GM21737 (cell line): ENCODE results near the gene USP32.
"Not testable (repeated sequence)": the region's sequence is repeated elsewhere in the genome, so short reads cannot be mapped to it uniquely, and the experiment has no call there.

Source experiments
- ATAC-seq: cut with Tn5 transposase; IDR thresholded peaks from one replicate; pipeline ENCODE4 v1.9.1; 2021; ENCODE audit warnings: mild to moderate bottlenecking, moderate library complexity; ENCODE audit not compliant: unreplicated experiment

Gene USP32

DNA sequence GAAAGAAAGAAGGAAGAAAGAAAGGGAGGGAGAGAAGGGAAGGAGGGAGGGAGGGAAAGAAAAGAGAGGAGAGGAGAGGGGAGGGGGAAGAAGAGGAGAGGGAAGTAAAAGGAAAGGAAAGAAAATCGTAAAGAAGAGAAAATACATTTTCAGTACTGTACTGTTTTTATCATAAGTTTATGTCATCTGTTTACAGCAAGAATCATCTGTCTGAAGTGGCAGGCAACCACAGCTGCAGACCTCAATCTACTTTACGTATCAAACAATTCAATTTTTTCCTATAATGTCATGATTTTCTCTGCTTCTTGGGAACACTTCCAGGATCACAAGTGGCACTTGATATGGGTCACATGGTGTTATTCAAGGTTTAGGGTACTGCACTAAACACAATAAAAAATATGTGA lies 58.3 kb downstream of the USP32 start:
- ATAC-seq, result no peak

DNA sequence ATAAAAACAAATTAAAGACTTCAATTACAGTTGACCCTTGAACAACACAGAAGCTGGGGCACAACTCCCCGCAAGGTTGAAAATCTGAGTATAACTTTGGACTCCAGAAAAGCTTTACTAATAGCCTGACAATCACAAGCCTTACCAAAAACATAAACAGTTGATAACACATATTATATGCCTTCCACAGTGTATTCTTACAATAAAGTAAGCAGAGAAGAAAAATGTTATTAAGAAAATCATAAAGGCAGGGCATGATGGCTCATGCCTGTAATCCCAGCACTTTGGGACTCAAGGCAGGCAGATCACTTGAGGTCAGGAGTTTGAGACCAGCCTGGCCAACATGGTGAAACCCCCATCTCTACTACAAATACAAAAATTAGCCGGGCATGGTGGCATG lies 58.9 kb downstream of the USP32 start:
- ATAC-seq, result not testable (repeated sequence)

DNA sequence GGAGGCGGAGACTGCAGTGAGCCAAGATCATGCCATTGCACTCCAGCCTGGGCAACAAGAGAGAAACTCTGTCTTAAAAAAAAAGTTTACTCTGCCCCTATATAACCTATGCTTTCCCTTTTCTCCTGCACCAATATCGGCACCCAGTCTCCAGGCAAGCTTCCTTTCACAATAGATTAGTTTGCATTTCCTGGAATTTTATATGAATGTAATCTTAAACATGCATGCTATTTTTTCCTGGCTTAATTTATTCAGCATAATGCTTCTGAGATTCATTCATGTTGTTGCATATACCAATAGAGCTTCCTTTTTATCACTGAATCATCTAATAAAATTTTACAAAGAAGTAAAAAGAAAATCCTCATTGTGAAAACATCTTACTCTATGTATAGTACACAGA lies 59.4 kb downstream of the USP32 start:
- ATAC-seq, result no peak

DNA sequence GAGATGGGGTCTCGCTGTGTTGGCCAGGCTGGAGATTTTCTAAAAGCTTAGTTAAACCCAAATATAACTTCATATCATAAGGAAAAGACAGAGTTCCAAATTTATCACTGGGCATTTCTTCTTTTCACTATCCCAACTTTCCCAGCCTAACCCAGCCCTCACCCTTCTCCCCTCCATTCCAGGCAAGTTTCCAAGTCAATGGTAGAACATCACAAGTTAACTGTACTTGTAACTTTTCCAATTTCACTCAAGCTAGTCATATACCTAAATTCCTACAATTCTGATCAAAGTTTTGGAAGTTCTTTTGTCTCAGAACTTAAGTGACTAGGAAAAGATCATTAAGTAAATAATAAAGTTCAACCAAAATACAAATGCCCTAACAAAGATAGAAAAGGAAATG lies 61.2 kb downstream of the USP32 start:
- no peak for ATAC-seq

DNA sequence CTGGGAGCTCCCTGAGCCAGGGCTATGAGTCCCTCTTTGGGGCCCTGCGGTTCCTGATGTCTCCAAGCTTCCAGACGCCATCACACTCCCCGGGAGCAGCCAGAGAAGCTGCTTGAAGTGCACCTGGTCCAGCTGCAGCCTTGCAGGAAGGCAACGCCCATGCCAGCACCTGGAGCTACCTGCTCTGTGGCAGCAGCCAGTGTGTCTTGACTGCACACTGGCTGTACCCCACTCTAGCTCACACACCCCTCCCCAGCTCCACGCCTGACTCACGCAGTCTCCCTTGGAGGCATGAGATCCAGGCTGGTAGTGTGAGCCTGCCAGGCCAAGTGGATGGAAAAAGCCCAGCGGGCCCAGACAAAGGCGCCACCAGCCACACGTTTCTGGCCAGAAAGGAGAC lies 63.3 kb downstream of the USP32 start:
- ATAC-seq, result no peak

DNA sequence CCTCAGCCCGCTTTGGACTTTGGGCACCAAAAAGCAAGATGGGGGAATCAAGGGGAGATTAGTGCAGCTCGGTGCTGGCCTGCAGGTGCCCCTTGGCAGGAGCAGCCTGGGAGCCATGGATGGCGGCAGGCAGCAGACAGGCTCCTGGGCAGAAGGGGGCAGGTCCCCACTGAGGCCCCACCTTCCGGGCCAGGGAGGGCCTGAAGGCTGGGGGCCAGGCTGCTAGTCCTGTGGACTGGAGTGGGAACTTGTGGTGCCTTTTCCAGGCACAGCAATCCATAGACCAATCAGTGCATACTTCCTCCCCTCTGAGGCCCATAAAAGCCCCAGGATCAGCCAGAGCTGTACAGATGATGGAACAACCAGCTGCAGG lies 64.0 kb downstream of the USP32 start:
- no peak for ATAC-seq

DNA sequence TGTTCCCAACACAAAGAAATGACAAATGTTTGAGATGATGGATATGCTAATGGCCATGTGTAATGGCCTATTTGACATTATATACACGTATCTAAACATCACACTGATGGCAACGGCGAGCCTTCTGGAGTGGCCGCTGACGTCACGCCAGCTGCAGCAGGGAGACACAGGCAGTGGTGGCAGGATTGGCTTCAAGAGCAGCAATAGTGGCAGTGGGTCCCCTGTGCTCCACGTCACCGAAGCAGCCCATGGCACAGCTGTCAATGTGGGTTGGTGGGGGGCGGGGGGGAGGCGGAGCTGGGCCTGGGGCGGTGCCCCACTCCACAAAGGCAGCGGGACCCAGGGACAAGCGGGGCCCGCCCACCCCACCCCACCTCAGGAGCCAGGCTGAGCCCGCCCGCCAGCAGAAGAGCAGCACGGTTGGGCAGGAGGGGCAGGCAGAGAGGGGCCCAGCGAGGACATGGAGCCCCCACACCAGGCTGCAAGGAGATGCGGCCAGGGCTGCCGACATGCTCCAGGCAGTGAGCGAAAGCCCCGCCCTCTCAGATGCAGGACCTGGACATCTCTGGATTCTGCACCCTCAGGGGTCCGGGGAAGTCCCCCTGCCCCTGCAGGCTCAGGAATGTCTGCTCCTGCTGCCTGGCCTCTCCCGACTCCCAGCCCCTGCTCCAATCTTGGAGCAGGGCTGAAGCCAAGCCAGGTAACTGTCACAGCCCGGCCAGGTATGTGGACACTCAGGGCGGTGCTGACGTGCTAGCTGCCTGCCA lies 64.6 kb downstream of the USP32 start:
- ATAC-seq, result no peak

DNA sequence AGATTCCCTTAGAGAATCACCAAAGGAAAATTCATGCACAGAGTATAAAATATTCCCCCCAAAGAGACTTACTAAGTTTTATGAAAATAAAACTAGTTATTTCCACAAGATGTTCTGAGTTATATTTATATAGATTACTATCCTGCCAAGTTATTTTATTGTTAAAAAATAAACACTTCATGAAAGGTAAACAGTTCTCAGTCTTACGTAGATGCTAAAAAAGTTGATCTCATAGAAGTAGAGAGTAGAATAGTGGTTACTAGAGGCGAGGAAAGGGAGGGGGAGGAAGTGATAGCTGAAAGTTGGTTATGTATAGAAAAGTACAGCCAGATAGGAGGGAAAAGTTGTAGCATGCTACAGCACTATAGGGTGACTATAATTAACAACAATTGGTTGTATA lies 65.2 kb downstream of the USP32 start:
- no peak for ATAC-seq

DNA sequence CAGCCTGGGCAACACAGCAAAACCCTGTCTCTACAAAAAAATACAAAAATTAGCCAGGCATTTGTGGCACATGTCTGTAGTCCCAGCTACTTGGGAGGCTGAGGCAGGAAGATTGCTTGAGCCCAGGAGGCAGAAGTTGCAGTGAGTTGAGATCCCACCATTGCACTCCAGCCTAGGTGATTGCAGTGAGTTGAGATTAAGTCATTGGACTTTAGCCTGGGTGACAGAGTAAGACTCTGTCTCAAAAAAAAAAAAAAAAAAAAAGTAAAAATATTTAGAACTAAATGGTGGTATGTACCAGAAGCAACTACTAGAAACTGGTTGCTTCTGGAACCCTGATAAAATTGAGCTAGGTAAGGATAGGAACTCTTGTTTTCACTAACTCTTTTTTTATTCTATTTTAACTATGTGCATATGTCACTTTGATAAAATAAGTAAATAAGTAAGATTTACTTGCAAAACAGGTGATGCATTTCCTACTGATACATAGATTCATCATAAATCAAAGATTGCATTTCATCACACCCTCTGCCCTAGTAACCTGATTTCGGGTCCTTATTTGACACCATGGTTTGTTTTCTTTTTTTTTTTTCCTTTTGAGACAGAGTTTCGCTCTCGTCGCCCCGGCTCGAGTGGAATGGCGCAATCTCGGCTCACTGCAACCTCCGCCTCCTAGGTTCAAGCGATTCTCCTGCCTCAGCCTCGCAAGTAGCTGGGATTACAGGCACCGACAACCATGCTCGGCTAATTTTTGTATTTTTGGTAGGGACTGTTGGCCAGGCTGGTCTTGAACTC lies 66.0 kb downstream of the USP32 start:
- no peak for ATAC-seq

DNA sequence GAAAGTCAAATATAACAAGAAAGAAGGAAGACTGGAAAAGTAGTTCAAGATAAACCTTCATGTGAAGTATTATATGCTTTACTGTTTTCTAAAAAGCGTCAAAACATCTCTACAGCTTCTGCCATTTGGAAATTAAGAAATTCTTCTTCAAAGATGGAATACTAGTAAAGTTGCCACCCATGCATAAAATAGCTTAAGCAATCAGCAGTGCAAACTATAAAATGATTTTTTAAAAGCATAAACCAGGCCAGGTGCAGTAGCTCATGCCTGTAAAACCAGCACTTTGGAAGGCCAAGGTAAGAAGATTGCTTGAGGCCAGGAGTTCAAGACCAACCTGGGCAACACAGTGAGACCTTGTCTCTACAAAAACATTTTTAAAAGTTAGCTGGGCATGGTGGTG lies 68.2 kb downstream of the USP32 start:
- ATAC-seq, result no peak

DNA sequence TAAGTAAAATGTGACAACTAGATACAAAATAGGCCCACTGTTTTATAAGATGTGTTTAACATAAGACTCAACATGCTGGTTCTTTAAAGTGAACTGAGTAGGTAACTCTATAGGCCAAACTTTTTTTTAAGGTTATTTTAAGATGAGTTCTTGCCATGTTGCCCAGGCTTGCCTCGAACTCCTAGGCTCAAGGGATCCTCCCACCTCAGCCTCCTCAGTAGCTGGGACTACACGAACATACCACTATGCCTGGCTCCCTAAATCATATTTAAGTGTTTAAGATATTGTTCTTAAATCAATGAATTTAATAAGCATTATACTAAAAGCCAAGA lies 69.9 kb downstream of the USP32 start:
- ATAC-seq, result no peak

DNA sequence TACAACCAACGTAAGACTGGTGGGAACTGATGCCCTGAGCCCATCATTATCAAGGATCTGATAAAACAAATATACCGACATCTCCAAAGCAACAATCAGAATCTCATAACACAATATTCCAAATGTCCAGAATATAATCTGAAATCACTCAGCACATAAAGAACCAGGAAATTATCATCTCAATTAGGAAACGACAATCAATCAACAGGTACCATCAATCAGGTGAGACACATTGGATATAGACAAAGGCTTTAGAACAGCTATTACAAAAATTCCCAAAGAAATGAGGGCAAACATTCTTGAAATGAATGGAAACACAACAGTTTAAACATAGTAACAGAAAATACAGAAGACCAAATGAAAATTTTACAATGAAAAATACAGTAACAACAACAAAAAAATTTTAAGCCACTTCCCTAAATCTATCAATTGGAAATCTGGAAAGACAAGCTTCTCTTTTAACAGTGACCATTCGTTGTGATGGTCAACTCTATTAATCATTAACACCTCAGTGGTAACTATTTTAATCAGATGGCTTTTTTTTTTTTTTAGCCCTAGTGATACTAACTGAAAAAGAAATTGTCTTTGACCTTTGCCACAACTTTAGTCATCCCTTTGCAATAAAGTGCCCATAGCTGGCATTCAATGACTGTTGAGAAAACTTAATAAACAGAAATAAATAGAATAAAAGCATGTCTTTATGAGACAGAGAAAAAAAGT lies 70.4 kb downstream of the USP32 start:
- ATAC-seq, result no peak

DNA sequence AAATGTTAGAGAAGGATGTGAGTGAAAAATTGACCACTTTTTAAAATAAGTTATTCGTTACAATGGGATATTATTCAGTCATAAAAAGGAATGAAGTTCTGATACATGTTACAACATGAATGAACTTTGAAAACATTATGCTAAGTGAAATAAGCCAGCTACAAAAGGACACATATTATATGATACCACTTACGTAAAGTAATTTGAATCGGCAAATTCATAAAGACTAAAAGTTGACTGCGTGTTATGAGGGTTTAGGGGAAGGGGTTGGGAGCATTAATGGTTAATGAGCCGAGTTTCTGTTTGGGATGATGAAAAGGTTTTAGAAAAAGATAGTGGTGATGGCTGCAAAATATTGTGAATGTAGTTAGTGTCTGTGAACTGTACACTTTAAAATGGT lies 73.1 kb downstream of the USP32 start:
- ATAC-seq, result no peak

DNA sequence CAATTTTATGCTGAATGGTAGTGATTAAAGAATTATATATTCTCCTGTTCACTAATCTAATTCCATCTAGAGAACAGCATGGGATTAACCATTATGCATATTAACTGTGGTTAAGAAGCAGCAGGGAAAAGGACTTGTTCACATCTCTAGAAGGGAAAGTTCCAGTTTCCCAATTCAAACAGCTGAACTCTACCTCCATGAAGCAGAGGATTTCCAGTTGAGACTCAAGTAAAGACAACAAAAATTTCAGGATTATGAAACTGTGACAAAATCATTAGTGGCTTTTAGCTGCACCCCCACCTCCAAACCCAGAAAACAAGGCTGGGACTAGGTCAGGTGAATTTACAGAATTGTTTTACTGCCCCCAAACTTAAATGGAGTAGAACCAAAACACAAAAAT lies 73.6 kb downstream of the USP32 start:
- ATAC-seq, result no peak

DNA sequence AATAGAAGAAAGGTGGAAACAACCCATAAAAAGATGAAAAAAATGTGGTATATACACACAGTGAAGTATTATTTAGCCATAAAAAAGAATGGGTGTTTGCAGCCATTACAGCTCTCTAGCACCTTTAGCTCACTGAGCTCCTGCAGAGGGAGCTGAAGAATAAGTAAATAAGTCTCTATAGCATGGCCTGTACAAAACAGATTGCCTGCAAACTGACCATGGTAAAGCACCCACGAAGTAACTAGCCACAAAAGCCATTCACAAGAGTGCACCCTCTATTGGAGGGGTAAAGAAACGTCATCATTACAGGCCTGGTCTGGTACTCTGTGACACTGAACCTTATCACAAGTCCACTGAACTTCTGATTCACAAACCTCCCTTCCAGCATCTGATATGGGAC lies 76.3 kb downstream of the USP32 start:
- ATAC-seq, result no peak

DNA sequence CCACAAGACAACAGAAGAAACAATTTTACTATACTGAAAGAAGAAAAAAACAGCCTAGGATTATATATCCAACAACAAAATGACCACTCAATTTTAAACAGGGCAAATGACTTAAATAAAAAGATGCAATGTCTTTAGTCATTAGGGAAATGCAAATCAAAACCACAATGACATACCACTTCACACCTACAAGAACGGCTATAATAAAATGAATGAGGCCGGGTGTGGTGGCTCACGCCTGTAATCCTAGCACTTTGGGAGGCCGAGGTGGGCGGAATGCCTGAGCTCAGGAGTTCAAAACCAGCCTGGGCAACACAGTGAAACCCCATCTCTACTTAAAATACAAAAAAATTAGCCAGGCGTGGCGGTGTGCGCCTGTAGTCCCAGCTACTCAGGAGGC lies 77.0 kb downstream of the USP32 start:
- not testable (repeated sequence) for ATAC-seq

DNA sequence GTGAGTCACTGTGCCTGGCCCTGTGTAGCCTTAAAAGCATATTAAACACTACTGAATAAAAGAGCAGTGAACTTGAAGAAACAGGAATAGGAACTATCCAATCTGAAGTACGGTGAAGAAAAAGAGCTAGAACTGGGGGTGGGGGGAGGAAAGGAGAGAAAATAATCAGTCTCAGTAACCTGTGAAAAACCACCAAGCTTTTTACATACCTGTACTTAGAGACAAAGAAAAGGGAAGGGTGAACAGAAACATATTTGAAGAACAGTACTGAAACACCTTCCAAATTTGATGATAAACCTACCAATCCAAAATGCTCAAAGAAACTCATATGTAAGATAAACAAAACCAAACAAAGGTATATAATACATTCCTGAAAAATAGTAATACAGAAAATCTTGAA lies 77.5 kb downstream of the USP32 start:
- no peak for ATAC-seq

DNA sequence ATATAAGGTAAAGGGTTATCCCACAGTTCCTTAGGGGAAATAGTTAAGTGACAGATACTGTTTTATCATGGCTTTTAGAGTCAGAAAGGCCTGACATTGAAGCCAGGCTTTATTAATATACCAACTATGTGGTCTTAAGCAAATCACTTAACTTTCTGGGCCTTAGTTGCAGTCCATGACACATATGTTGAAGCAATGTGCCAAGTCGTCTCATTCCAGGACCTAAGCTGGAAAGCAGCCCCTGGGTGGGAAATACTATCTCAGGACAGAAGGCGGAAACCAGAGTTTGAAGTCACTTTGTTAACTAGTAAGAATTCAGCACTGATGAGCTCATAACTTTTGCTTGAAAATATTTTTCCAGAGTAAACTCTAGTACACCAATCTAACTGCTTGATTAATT lies 80.0 kb downstream of the USP32 start:
- ATAC-seq, result no peak

DNA sequence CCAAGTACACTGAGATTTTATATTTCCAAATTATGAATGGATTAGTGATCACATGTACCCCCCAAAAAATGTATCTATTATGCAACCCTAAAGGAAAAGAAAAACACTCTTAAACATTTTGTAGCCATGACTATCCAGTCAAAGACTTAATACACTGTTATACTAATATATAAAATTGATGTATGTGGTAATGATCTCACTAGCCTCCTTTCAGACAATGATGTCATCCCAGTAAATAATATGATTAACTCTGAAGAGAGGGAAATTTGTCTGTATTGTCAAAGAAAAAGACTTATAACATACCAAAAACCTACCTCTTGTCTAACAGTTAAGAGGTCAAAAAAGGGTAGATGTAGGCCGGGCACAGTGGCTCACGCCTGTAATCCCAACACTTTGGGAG lies 80.7 kb downstream of the USP32 start:
- no peak for ATAC-seq

DNA sequence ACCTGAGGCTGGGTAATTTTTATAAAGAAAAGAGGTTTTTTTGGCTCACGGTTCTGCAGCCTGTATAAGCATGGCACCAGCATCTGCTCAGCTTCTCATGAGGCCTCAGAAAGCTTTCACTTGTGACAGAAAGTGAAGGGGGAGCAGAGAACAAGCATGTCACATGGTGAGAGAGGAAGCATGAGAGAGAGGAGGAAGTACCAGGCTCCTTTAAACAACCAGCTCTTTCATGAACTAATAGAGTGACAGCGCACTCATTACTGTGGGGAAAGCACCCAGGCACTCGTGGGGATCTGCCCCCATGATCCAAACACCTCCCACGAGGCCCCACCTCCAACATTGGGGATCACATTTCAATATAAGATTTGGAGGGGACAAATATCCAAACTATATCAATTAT lies 86.8 kb downstream of the USP32 start:
- peak; percentile 80 for ATAC-seq

DNA sequence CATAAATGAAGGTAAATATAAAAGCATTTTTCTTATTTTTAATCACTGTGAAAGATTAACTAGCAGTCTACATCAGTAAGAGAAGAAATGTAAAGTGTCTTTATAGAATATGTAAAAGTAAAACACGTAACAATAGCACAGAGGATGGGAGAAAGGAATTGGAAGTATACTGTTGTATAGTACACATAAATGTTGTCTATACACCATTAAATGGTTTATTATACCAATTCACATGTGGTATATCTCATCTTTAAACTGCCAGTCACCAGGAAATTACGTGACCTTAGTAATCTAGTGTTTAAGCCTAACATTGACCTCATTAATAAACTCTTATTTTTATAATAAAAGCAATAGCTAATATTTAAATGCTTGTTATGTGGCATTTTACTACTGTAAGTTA lies 87.4 kb downstream of the USP32 start:
- no peak for ATAC-seq
